ENCODE results near the gene SLC4A7.
"Not testable (repeated sequence)": the region's sequence is repeated elsewhere in the genome, so short reads cannot be mapped to it uniquely, and the experiment has no call there.

The SLC4A7 gene

DNA sequence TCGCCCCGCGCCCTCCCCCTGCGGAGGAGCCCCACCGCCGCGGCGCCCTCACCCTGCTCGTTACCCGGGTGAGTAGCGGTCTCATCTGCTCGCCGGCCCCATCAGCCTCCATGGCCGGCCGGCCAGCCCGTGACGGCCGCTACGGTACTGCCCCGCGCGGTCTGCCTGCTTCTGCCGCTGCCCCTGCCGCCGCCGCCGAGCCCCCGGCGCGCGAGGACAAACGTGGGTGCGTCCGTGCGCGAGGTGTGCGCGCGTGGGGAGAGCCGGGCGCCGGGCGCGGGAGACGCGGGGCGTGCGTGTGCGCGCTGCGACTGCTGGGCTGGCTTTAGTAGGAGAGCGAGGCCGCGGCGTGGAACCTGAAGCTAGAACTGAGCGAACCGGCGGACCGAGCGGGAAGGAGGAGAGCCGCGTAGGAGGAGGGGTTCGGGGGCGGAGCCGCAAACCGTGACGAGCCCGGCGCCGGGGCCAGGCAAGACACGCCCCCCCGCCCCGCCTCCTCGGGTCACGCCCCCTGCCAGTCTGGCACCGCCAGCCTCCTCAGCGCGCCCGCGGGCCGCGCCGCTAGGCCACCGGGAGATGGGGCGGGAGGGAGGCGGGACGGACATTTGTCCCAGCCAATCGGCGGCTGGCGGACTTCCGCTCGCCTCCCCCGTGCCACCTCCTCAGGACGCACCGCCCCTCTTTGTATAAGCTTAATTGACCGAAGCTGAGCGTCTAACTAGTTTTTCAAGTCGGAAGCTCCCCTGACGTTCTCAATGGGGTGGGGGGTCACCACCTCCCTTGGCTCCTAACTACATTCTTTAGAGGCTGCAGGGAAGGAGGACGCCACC lies at the start of gene SLC4A7:
TSS of gene SLC4A7 (minus strand) at position 370 of the 830 bp plus-strand sequence. CDS start at position 112, 258 bp downstream.
- peak; percentile 63 for DNase-seq

DNA sequence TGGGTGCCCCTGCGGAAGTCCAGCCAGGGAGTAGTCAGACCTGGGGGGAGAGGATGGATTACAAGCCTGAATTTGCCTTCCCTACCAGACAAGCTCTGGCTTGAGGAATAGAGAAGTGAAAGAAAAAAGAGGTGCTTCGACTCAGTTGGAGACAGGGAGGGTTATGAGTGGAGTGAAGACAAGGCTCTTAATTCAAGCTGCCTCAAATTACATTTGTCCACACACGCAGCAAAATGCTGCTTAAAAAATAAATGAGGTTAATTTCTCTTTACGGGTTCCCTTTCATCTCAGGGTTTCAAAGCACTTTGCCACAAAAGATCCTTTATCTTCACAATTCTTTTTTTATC lies 49.0 kb upstream of the SLC4A7 start:
- DNase-seq = no peak

DNA sequence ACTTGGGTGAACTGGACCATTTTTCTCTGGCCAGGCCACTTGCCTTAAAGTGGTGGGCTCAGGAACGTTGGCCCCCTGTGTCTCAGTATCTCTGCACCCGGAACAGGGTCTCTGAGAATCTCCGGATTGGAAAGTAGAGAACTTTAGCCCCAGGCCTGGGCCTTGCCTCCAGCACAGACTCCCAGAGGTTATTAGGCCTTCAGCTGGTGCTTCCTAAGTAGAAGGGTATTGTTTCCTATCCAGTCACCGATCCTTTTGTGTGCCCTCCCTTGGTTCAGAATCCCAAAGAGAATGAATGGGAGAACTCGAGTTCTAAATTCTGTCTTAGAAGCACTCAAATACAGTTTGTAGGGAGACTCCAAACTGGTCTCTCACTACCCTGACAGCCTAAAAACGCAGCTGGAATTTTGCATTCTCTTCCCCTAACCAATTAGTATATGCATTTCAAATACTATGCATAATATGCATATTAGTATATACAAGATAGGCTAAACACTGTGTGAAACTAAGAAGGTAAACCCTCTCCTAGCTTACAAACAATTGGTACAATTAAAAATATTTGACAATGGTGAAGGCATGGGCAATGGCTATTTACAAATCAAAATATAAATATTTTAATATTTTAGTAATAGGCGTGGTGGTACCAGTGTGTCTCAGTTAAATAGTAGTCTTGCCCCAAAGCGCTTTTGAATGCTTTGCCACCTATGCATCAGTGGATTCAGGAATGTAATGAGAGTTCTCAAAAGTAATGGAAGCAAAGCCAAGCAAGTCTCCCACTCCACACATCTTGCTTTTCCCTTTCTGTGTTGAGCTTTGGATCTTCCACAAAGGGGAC lies 48.5 kb upstream of the SLC4A7 start:
- no peak for DNase-seq

- DNase-seq = not testable (repeated sequence)
Measured at GRCh38 chr3:27531193-27531751, 47.1 kb upstream of the SLC4A7 start.

DNA sequence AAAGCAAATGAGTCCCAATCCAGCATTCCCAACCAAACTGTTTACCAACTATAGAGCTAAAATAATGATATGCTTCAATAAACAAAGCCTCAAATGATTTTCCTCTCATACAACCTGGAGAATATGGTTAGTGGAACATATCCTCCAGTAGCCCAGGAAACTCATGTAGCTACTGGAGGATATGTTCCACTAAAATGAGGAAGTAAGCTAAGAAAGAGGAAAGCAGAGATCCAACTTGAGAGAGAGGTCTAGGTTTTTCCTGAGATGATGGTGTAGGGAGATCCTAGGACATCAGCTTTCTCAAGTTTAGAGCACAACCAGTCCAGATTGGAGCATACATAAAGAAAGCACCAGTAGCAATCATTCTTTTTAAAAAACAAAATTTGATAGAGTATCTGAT lies 44.6 kb upstream of the SLC4A7 start:
- no peak for DNase-seq

GRCh38 chr3:27526614-27527315 lies 42.6 kb upstream of the SLC4A7 start:
- DNase-seq = no peak

- no peak for DNase-seq
Measured at GRCh38 chr3:27521872-27522265, 37.7 kb upstream of the SLC4A7 start.

DNA sequence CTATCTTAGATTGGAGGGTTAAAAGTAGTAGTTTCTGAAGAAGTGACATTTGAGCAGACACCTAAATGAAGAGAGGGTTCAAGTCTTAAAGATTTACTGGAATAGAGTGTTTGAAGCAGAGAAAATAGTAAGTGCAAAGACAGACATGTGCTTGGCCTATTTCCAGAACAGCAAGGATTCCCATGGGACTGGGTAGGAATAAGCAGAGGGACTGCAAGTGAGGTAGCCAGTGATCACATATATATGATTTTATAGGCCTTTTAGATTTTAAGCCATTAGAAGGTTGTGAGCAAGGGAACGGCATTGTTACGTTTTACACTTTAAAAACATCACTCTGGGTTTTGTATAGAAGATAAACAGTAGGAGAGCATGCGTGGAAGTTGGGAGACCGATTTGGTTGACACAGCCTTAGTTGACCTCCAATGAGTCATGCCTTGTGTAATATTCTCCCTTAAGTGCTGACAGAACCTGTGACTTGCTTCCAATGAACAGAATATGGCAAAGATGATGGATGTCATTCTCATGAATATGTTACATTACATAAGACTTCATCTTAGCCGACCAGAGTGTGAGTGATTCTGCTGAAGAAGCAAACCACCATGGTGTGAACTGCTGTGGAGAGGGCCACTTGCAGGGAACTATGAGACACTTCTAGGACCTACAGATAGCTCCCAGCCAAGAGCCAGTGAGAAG lies 37.1 kb upstream of the SLC4A7 start:
- no peak for DNase-seq

GRCh38 chr3:27511724-27512422 lies 27.7 kb upstream of the SLC4A7 start:
- no peak for DNase-seq

DNA sequence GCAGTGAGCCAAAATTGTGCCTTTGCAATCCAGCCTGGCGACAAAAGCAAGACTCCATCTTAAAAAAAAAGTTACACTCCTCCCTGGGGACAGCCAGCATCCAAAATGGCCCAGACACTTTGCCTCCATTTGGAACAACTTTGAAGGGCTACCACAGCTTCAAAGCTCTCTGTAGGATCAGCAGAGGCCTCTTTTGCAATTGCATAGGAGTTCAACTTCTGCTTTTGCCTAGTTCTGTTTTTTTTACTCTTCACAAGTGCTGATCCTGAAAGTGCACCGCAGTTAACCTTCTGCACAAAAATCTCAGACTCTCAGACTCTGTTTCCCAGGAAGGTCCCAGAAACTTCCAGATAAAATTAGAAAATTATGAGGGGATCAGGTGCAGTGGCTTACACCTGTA lies 25.2 kb upstream of the SLC4A7 start:
- no peak for DNase-seq

- no peak for DNase-seq
Measured at GRCh38 chr3:27508424-27508823, 24.2 kb upstream of the SLC4A7 start.

- peak; percentile 29 for DNase-seq
Measured at GRCh38 chr3:27507515-27508266, 23.5 kb upstream of the SLC4A7 start.

- DNase-seq = no peak
Measured at GRCh38 chr3:27507111-27507510, 22.9 kb upstream of the SLC4A7 start.

DNA sequence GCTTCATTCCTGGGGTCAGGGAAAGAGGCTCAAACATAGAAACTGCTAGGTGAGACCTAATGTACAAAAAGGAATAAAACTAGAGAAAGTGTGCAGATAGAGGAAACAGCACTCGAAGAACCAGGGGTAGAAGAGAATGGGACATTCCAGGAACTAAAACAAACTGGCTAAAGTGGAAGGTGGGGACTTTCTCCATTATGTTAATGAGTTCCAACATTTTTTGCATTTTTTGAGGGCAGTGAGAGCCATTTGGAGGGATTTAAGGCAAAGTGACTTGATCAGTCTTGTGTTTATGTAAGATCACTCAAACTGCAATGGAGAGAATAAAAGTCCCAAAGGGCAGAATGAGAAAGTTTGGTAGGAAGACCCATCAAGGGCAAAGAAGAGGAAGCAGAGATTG lies 20.6 kb upstream of the SLC4A7 start:
- no peak for DNase-seq

- no peak for DNase-seq
Measured at GRCh38 chr3:27503526-27503925, 19.3 kb upstream of the SLC4A7 start.

- no peak for DNase-seq
Measured at GRCh38 chr3:27501759-27502158, 17.6 kb upstream of the SLC4A7 start.

DNA sequence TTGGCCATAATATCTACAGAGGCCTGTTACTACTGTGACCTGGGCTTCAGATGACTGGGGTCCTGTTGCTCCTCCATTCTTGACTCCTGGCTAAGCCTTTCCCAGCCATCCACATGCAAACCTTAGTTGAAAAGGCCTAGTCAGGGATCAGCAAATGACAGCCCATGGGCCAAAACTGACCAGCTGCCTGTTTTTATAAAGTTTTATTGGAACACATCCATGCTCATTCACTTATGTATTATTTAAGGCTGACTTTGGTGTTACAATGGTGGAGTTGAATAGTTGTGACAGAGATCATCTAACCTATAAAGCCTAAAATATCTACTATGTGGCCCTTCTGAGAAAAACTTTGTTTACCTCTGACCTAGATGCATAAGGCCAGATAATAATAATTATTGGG lies 16.8 kb upstream of the SLC4A7 start:
- DNase-seq = no peak

GRCh38 chr3:27500035-27500434 lies 15.9 kb upstream of the SLC4A7 start:
- DNase-seq = no peak

DNA sequence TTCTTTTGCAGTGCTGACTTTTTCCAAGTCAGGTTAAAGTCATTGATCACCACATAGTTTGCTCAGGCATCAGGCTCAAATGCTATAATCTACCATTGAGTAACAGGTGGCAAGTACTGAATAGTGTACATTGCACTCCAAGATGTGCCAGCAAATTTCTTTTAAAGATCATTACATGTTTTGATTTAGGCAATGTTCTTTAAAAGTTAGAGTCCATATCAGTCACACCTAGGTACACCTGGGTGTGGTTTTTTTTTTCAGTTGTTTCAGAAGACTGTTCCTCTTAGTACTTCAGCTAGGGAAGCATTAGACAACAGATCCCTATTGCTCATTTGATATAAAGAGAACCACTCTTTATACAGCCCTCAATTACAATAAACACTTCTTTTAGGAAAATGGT lies 10.6 kb upstream of the SLC4A7 start:
- no peak for DNase-seq

GRCh38 chr3:27488821-27489220 lies 4.6 kb upstream of the SLC4A7 start:
- DNase-seq = no peak

DNA sequence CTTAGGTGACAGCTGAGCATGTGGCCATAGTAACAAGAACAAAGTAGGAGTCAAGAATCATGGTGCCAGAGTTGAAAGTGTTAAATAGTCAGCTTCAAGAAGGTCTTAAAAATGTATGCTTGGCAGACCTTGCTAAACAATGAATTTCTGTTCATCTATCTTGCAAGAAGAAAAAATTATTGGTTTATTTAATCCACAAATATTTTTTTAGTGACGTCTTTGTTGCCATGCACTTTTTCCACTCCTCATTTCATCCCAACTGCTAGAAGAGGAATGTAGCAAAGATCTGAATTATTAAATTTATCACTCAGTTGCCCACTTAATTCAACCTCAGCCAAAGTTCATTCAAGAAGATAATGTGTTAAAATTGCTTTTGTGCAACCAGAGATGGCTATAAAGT lies 3.2 kb upstream of the SLC4A7 start:
- DNase-seq = no peak
